DMS 273 (cell line): ENCODE results near the gene HFE.
"Not testable (repeated sequence)": the region's sequence is repeated elsewhere in the genome, so short reads cannot be mapped to it uniquely, and the experiment has no call there.

Source experiments
- DNase-seq: peaks from one replicate; lab custom pipeline; 2025; ENCODE audit not compliant: unreplicated experiment; lab: John Stamatoyannopoulos, UW

Gene HFE

GRCh38 chr6:26087284-26088115 is at the start of gene HFE:
Gene HFE (plus strand): TSS chr6:26087429. CDS start chr6:26087441, 12 bp downstream.
- DNase-seq: no peak

GRCh38 chr6:26041946-26042345 is 45.3 kb upstream of the HFE start:
- DNase-seq: no peak

- DNase-seq: no peak
Observed at GRCh38 chr6:26043384-26044139, 43.7 kb upstream of the HFE start.

GRCh38 chr6:26044140-26045064 is 42.8 kb upstream of the HFE start:
- no peak for DNase-seq

- no peak for DNase-seq
Observed at GRCh38 chr6:26045065-26045927, 41.9 kb upstream of the HFE start.

- no peak for DNase-seq
Observed at GRCh38 chr6:26045928-26046368, 41.3 kb upstream of the HFE start.

GRCh38 chr6:26047329-26047728 is 39.9 kb upstream of the HFE start:
- DNase-seq: not testable (repeated sequence)

GRCh38 chr6:26048590-26048989 is 38.6 kb upstream of the HFE start:
- DNase-seq: no peak

GRCh38 chr6:26051665-26052310 is 35.4 kb upstream of the HFE start:
- DNase-seq: no peak

GRCh38 chr6:26052762-26053250 is 34.4 kb upstream of the HFE start:
- DNase-seq: not testable (repeated sequence)

- peak; percentile 39 for DNase-seq
Observed at GRCh38 chr6:26053992-26054780, 33.0 kb upstream of the HFE start.

GRCh38 chr6:26054781-26055718 is 32.2 kb upstream of the HFE start:
- peak; percentile 96 for DNase-seq

- DNase-seq: peak; percentile 93
Observed at GRCh38 chr6:26055719-26056582, 31.3 kb upstream of the HFE start.

GRCh38 chr6:26056583-26057350 is 30.5 kb upstream of the HFE start:
- DNase-seq: peak; percentile 60

GRCh38 chr6:26057899-26058298 is 29.3 kb upstream of the HFE start:
- DNase-seq: no peak
